Non-pigmented ciliary epithelial cell (primary cell): ENCODE data around the gene LCP1.

Experiments used
- DNase-seq: peaks from one replicate; pipeline ENCODE4 v3.0.0-alpha.2; 2010; ENCODE audit warnings: low read depth

Gene LCP1

GRCh38 chr13:46100191-46100815, 81.7 kb downstream of the LCP1 start:
- DNase-seq = no peak

- no peak for DNase-seq
These were observed 84.3 kb downstream of the LCP1 start for GRCh38 chr13:46097663-46098062.

DNA sequence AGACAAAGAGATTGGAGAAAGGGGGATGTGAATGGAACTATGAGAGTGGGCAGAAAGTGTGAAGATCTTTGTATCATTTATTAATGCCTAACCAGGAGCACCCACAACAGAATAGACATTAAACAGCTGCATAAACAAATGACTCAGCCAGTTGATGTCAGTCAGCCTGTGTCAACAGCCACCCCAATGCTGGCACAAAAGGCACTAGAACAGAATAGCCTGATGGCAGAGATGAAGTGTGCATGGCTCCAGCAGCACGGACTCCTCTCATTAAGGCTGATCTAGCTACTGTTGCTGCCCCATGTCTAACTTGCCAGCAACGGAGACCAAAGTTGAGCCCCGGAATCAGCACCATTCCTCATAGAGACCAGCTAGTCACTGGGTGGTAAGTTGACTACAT, 85.0 kb downstream of the LCP1 start:
- no peak for DNase-seq

DNA sequence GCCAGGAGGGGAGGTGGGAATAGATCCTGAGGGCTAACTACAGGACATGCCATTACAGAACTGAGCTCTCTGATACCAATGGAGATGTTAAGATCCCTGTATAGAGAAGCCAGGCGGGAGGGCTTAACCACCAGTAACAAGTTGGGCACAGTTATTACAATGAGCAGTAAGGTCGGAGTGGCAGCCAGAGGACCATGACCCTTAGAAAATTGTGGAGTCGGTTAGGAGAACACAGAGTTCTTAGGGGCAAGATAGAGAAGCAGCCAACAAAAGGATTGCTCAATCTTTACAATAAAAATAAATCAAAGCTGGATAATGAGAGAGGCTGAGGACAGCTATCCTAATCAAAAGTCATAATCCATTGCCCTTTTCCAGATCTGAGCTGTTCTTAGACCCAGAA, 87.5 kb downstream of the LCP1 start:
- DNase-seq = no peak

GRCh38 chr13:46088821-46089562, 93.0 kb downstream of the LCP1 start:
- no peak for DNase-seq

DNA sequence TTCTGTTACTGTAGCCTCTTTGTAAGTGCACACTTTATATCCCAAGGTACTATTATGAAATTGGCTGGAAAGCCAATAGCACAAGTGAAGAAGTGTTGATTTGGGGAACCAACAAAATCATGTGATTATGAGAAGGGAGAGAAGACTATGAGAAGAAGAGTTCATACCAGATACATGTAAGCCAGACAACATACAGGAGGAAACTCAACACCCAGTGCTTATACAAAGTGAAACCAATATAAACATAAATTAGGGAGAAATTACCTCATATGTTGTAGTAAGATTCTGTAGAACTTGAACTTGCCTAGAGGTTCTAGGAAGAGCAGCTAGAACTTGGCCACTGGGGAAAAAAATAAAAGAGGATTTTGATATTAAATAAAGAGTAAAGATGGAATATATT, 94.5 kb downstream of the LCP1 start:
- no peak for DNase-seq

DNA sequence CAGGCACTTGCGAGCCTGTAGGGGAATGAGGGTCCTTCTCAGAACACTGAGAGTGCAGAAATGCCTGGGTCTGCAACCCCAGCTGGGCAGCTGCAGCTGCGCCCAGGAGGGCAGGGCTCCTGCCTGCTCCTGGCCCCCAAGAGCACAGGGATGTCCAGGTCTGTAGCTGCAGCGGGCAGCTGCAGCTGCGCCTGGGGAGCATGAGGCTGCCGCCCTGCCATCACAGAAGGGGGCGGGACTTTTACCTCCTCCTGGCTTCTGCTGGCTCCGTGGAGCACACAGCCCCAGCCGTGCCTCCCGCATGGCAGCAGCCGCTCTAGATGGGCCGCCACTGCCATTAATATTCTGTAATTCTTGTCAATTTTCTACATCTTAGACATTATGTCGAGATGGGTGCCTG, 95.0 kb downstream of the LCP1 start:
- no peak for DNase-seq

DNA sequence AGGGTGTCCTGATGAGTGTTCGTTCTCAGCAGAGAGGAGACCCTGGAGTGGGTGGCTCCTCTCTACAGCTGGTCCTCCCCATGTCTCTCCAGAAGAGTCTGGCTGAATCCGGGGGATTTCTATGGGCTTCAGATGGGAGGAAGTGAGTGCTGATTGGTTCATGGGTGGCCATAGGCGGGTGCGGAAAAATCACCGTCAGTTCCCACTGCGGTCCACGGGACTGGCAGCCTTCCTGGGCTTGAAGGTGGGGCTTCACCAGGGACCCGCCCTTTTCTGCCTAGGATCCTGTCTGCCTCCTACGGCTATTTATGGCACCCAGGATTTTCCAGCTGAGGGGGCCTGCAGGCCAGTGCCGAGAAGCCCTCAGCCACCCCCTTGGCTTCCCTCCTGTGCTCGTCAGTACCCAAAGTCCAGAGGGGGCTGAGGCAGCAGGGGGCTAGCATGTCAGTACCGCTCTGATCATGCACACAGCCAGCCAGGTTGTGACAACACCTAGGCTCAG, 95.5 kb downstream of the LCP1 start:
- no peak for DNase-seq

DNA sequence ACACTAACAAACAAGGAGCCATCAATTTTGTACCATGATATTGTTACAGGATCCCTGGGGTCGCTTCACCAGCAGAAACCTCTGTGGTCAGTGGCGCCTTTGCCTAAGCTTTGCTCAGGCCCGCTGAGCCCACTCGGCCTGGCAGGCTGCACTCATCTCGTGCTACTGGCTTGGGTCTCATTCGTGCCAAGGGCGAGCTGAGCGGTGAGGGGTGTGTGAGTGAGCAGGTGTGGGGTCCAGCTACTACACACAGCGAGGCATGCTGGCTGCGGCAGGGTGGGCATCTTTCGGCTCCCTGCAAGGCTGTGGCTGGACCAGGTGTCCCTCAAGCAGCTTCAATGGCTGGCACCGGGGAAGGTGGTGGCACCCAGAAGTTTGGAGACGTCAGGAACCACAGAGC, 96.2 kb downstream of the LCP1 start:
- no peak for DNase-seq

- DNase-seq = no peak
These were observed 99.7 kb downstream of the LCP1 start for GRCh38 chr13:46082324-46082723.

DNA sequence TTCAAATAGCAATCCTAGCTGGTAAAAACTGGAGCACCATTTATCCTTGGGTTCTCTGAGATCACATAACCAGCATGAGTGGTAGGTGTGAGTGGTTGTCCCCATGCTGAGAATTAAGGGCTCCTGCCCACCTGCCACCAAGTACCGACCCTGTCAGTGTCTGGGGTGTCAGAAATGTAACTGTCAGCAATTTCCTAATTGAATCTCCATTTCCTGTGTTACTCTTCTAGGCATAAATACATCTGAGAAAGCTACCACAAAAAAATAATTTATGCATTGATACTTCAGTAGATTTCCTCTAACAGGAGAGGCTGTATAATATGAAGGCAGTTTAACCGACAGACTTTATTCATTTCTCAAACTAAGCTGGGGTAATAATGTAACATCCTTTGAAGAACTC, 102.2 kb downstream of the LCP1 start:
- no peak for DNase-seq

- no peak for DNase-seq
These were observed 104.7 kb downstream of the LCP1 start for GRCh38 chr13:46077265-46077664.

DNA sequence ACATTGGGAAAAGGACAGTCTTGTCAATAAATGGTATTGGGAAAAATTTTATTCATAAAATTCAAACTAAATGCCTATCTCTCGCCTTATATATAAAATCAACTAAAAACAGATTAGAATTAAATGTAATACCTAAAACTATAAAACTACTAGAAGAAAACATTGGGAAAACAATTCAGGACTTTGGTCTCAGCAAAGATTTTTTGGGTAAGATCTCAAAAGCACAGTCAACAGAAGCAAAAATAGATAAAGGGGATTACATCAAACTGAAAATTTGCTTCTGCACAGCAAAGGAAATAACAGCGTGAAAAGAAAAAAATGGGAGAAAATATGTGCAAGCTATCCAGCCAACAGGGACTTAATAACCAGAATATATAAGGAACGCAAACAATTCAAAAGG, 105.2 kb downstream of the LCP1 start:
- DNase-seq = no peak
